ENCODE results near the gene PLXNB2.

Gene PLXNB2

GRCh38 chr22:50251477-50252081 lies 55.9 kb downstream of the PLXNB2 start:
- DNase-seq = no peak
- Histone ChIP-seq H3K27me3 (peaks cover 0 to 12% of the 10 kb centered on the region in 2 donors), H3K9me3 (no peaks in the 10 kb centered on the region), H3K4me1 (peaks cover 0 to 39% (median 24%) of the 10 kb centered on the region in 4 donors), H3K36me3 (peaks cover 0 to 6% (median under 1%) of the 10 kb centered on the region in 3 donors), H3K4me3 (peak overlapping the region; percentile 66 to 70), H3K27ac (peak overlapping the region; percentile 70 to 76)
- intact Hi-C loops (cut with DNase I; ENCODE audit: low total_unique reads) = loop anchor here (10.0 kb wide), 1 partner anchor 193 kb away; no protein-coding TSS in a partner anchor
- no peak for TF ChIP-seq CTCF (IDR thresholded peaks at IDR 0.05)

GRCh38 chr22:50250555-50251476 lies 56.6 kb downstream of the PLXNB2 start, which contains the start of gene HDAC10:
HDAC10 (minus strand) TSS chr22:50251265; CDS start chr22:50251032, 233 bp downstream.
- Histone ChIP-seq H3K27me3 (peaks cover 0 to 4% of the 10 kb centered on the region in 2 donors), H3K9me3 (no peaks in the 10 kb centered on the region), H3K4me1 (peaks cover 0 to 46% (median 31%) of the 10 kb centered on the region in 4 donors), H3K36me3 (peaks cover 0 to 14% (median 5%) of the 10 kb centered on the region in 3 donors), H3K4me3 (peak within 1 kb of the TSS; percentile 66 to 70), H3K27ac (peak within 1 kb of the TSS; percentile 70 to 76)
- intact Hi-C loops (cut with DNase I; ENCODE audit: low total_unique reads) = loop anchor here (10.0 kb wide), 1 partner anchor 194 kb away; no protein-coding TSS in a partner anchor
- peak; percentile 67 to 85 for DNase-seq
- no peak for TF ChIP-seq CTCF (IDR thresholded peaks at IDR 0.05)

- intact Hi-C loops (cut with DNase I; ENCODE audit: low total_unique reads) = loop anchor here (10.0 kb wide), 1 partner anchor 195 kb away; no protein-coding TSS in a partner anchor
- peaks cover 0 to 52% (median 36%) of the 10 kb centered on the region in 4 donors for H3K4me1 ChIP-seq
- peak overlapping the region; percentile 70 to 76 for H3K27ac ChIP-seq
Observed at GRCh38 chr22:50250249-50250554, 57.2 kb downstream of the PLXNB2 start.

GRCh38 chr22:50249341-50250248 lies 57.9 kb downstream of the PLXNB2 start:
- no peak for TF ChIP-seq CTCF (IDR thresholded peaks at IDR 0.05)
- peak overlapping the region; percentile 66 to 70 for H3K4me3 ChIP-seq
- peaks cover 0 to 16% (median 5%) of the 10 kb centered on the region in 3 donors for H3K36me3 ChIP-seq
- no peak for DNase-seq
- no peaks in the 10 kb centered on the region for H3K27me3 ChIP-seq
- intact Hi-C loops (cut with DNase I; ENCODE audit: low total_unique reads) = loop anchor here (10.0 kb wide), 2 partner anchors 195 to 255 kb away; partner anchors contain the start of genes LMF2 and NCAPH2
- H3K9me3 ChIP-seq = no peaks in the 10 kb centered on the region
- peaks cover 0 to 52% (median 36%) of the 10 kb centered on the region in 4 donors for H3K4me1 ChIP-seq
- H3K27ac ChIP-seq = no peak overlapping the region

More at GRCh38 chr22:50250249-50250554, 57.2 kb downstream of the PLXNB2 start:
- DNase-seq = no peak
- TF ChIP-seq CTCF (IDR thresholded peaks at IDR 0.05) = no peak
- H3K9me3 ChIP-seq = no peaks in the 10 kb centered on the region
- peaks cover 0 to 16% (median 5%) of the 10 kb centered on the region in 3 donors for H3K36me3 ChIP-seq
- no peaks in the 10 kb centered on the region for H3K27me3 ChIP-seq
- peak overlapping the region; percentile 66 to 70 for H3K4me3 ChIP-seq

Measured in tibial artery (tissue), 4 donors.